Vagina (tissue), 2 donors: ENCODE results near the gene LONRF3. TPM values are rescaled to one million over a fixed set of nuclear protein-coding genes. Genes with fewer than 3 reads are reported as not detected.
"Not testable (repeated sequence)": the region's sequence is repeated elsewhere in the genome, so short reads cannot be mapped to it uniquely, and the experiment has no call there.

Source experiments
- DNase-seq, 2 donors: peaks; one replicate each; pipeline ENCODE4 v3.0.0-alpha.2; 2017; ENCODE audit errors: extremely low spot score in 2 of 2
- H3K27ac ChIP-seq: fragments of 200-600 bp; sonication (generic); one replicate; pipeline ENCODE4 v1.5.1; 2019
- H3K27me3 ChIP-seq: fragments of 200-600 bp; sonication (generic); one replicate; pipeline ENCODE4 v1.5.1; 2019
- H3K36me3 ChIP-seq, 2 donors: fragments of 200-600 bp; sonication (generic); one replicate each; pipeline ENCODE4 v1.5.1; 2017 to 2019
- H3K4me1 ChIP-seq: fragments of 200-600 bp; sonication (generic); one replicate; pipeline ENCODE4 v1.5.1; 2019
- H3K4me3 ChIP-seq, 2 donors: fragments of 200-600 bp; sonication (generic); 1 replicate in 1 of 2; 2 replicates in 1 of 2; pipeline ENCODE4 v1.5.1; 2016 to 2019
- H3K9me3 ChIP-seq: fragments of 200-600 bp; sonication (generic); one replicate; pipeline ENCODE4 v1.5.1; 2019
- POLR2A ChIP-seq, 2 donors: fragments of 450-650 bp; IDR thresholded peaks; one replicate each; pipeline ENCODE4 v1.6.1; 2017; ENCODE audit warnings: antibody characterized with exemption in 2 of 2, mild to moderate bottlenecking in 2 of 2, moderate library complexity in 2 of 2
- POLR2AphosphoS5 ChIP-seq, 2 donors: sonication (generic); formaldehyde crosslinking; IDR thresholded peaks; one replicate each; pipeline ENCODE4 v1.9.0; 2017; ENCODE audit warnings: antibody characterized with exemption in 2 of 2, mild to moderate bottlenecking in 2 of 2, low read depth in 1 of 2; ENCODE audit not compliant: insufficient read depth in 1 of 2
- intact Hi-C: fragments of 100-400 bp; cut with DNase I; formaldehyde crosslinking; loops from one replicate; pipeline ENCODE4 v1.15.1; 2023
- total RNA-seq: library from RNA; depleted of rRNA; stranded (reverse); fragments of >200 nt; gene quantifications from one replicate; pipeline ENCODE4 v1.2.3, GENCODE V29; 2016
- TF ChIP-seq, protein P1 (sequence below), 3 experiments: fragments of 450-650 bp in 2 of 3; fragments of 200-600 bp in 1 of 3; sonication (generic) in 1 of 3; IDR thresholded peaks; one replicate each; pipeline ENCODE4 v1.5.1; 2017 to 2019; ENCODE audit warnings: antibody characterized with exemption in 3 of 3, mild to moderate bottlenecking in 2 of 3, moderate library complexity in 2 of 3

LONRF3 gene
- total RNA-seq, 1 donor from 2014 or later, result 9.8 TPM

GRCh38 chrX:119028733-119029330 lies 54.4 kb downstream of the LONRF3 start:
- H3K4me1 ChIP-seq, result no peaks in the 10 kb centered on the region
- H3K36me3 ChIP-seq, result no peaks in the 10 kb centered on the region
- no peak overlapping the region for H3K4me3 ChIP-seq
- DNase-seq, result no peak
- H3K27ac ChIP-seq, result no peak overlapping the region
- intact Hi-C loops, result no loop called here
- no peaks in the 10 kb centered on the region for H3K27me3 ChIP-seq
- no peaks in the 10 kb centered on the region for H3K9me3 ChIP-seq
- TF ChIP-seq, protein P1, sequence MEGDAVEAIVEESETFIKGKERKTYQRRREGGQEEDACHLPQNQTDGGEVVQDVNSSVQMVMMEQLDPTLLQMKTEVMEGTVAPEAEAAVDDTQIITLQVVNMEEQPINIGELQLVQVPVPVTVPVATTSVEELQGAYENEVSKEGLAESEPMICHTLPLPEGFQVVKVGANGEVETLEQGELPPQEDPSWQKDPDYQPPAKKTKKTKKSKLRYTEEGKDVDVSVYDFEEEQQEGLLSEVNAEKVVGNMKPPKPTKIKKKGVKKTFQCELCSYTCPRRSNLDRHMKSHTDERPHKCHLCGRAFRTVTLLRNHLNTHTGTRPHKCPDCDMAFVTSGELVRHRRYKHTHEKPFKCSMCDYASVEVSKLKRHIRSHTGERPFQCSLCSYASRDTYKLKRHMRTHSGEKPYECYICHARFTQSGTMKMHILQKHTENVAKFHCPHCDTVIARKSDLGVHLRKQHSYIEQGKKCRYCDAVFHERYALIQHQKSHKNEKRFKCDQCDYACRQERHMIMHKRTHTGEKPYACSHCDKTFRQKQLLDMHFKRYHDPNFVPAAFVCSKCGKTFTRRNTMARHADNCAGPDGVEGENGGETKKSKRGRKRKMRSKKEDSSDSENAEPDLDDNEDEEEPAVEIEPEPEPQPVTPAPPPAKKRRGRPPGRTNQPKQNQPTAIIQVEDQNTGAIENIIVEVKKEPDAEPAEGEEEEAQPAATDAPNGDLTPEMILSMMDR (IDR thresholded peaks at IDR 0.05), result no peak

DNA sequence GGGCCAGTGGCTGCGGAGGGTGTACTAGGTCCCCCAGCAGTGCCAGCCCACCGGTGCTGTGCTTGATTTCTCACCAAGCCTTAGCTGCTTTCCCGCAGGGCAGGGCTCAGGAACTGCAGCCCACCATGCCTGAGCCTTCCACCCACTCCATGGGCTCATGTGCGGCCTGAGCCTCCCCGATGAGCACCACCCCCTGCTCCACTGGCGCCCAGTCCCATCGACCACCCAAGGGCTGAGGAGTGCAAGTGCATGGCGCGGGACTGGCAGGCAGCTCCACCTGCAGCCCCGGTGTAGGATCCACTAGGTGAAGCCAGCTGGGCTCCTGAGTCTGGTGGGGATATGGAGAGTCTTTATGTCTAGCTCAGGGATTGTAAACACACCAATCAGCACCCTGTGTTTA lies 55.2 kb downstream of the LONRF3 start:
- H3K27ac ChIP-seq, H3K9me3 ChIP-seq: not testable (repeated sequence)

DNA sequence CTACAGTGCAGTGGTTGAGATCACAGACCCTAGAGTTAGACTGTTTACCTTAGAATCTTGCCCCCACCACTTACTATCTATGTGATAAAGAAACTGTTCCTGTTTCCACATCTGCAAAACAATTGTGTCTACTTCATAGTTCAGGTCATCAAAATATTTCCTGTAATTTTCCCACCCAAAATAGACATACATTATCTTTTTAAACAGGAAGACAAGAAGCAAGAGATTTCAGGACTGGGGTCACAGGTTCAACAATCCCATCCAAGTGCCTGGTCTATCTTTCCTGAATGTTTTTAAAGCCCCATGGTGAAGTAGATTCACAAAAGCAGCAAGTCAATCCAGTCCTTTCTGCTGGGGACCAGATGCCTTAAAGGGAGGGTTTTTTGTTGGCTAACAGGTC lies 56.6 kb downstream of the LONRF3 start:
- no peak for DNase-seq
- Histone ChIP-seq H3K4me1 (no peaks in the 10 kb centered on the region), H3K36me3 (no peaks in the 10 kb centered on the region), H3K27ac (no peak overlapping the region), H3K4me3 (no peak overlapping the region), H3K27me3 (no peaks in the 10 kb centered on the region), H3K9me3 (no peaks in the 10 kb centered on the region)
- intact Hi-C loops, result no loop called here
- no peak for TF ChIP-seq POLR2A (IDR thresholded peaks at IDR 0.05)
- TF ChIP-seq POLR2AphosphoS5 (IDR thresholded peaks at IDR 0.05; ENCODE audit: insufficient read depth in 1 of 2, low read depth in 1 of 2), result no peak
- TF ChIP-seq, protein P1 (IDR thresholded peaks at IDR 0.05), result no peak

More for the DNA sequence above, 55.2 kb downstream of the LONRF3 start:
- DNase-seq, intact Hi-C loops, H3K4me3 ChIP-seq, H3K27me3 ChIP-seq, H3K36me3 ChIP-seq, H3K4me1 ChIP-seq: not testable (repeated sequence)

- intact Hi-C loops, result no loop called here
- TF ChIP-seq, protein P1 (IDR thresholded peaks at IDR 0.05), result no peak
- TF ChIP-seq POLR2A (IDR thresholded peaks at IDR 0.05), result no peak
- TF ChIP-seq POLR2AphosphoS5 (IDR thresholded peaks at IDR 0.05; ENCODE audit: insufficient read depth in 1 of 2, low read depth in 1 of 2), result no peak
- Histone ChIP-seq H3K9me3 (no peaks in the 10 kb centered on the region), H3K27ac (no peak overlapping the region), H3K27me3 (no peaks in the 10 kb centered on the region), H3K4me1 (peaks cover 12% of the 10 kb centered on the region), H3K36me3 (no peaks in the 10 kb centered on the region), H3K4me3 (no peak overlapping the region)
- no peak for DNase-seq
Measured at GRCh38 chrX:119036107-119037029, 62.0 kb downstream of the LONRF3 start.

DNA sequence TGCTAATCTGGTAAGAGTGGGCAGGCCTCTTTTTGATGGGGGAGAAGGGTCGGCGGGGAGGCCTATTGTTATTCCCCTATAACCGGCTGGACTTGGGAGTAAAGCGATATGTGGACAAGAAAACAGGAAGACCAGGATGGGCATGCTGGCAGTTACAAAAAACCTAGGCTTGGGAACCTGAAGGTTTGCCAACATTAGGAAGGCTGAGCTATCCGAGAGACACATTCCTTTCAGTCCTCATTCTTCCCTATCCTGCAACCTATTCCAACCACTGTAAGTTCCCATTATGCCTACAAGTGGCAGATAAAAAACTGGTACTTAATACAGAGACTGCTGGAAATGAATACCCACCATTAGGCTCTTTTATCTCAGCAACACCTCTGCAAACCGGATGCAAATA lies 66.0 kb downstream of the LONRF3 start:
- H3K9me3 ChIP-seq, result no peaks in the 10 kb centered on the region
- TF ChIP-seq, protein P1 (IDR thresholded peaks at IDR 0.05), result no peak
- TF ChIP-seq POLR2AphosphoS5 (IDR thresholded peaks at IDR 0.05; ENCODE audit: insufficient read depth in 1 of 2, low read depth in 1 of 2) (no peak), POLR2A (IDR thresholded peaks at IDR 0.05) (no peak)
- peaks cover 15% of the 10 kb centered on the region for H3K4me1 ChIP-seq
- no peak for DNase-seq
- no peaks in the 10 kb centered on the region for H3K27me3 ChIP-seq
- H3K4me3 ChIP-seq, result no peak overlapping the region
- intact Hi-C loops, result no loop called here
- H3K36me3 ChIP-seq, result no peaks in the 10 kb centered on the region
- H3K27ac ChIP-seq, result peak overlapping the region; percentile 50
